ENCODE data around the gene SPTBN1.

DNA sequence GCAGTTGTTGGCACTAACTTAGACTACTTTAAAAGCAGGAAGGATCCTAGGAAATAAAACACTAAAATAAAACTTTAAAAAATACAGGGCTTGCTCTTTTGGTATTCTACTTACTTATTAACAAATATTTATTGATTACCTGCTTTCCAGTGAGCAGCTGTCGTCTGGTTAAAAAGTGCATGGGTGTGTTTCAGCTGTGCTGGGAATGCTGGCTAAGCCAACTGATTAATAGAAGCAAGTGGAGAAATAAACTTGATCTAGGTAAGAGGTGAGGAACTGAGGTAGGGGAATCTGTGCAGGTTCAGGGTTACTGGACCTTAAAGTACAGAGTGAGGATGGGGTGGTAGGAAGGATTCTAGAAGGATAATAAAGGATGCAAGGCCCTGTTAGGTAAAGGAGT is 110.8 kb downstream of the SPTBN1 start:
- TF ChIP-seq CEBPB (IDR thresholded peaks at IDR 0.05) (no peak), TAF1 (IDR thresholded peaks at IDR 0.05; ENCODE audit: low read depth) (no peak), YY1 (IDR thresholded peaks at IDR 0.05; ENCODE audit: low read depth) (no peak), TEAD4 (IDR thresholded peaks at IDR 0.05) (no peak)
- TF ChIP-seq, protein P1, sequence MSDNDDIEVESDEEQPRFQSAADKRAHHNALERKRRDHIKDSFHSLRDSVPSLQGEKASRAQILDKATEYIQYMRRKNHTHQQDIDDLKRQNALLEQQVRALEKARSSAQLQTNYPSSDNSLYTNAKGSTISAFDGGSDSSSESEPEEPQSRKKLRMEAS (IDR thresholded peaks at IDR 0.05) = no peak
- TF ChIP-seq, protein P2, sequence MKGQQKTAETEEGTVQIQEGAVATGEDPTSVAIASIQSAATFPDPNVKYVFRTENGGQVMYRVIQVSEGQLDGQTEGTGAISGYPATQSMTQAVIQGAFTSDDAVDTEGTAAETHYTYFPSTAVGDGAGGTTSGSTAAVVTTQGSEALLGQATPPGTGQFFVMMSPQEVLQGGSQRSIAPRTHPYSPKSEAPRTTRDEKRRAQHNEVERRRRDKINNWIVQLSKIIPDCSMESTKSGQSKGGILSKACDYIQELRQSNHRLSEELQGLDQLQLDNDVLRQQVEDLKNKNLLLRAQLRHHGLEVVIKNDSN (IDR thresholded peaks at IDR 0.05) = no peak
- TF ChIP-seq, protein P3, sequence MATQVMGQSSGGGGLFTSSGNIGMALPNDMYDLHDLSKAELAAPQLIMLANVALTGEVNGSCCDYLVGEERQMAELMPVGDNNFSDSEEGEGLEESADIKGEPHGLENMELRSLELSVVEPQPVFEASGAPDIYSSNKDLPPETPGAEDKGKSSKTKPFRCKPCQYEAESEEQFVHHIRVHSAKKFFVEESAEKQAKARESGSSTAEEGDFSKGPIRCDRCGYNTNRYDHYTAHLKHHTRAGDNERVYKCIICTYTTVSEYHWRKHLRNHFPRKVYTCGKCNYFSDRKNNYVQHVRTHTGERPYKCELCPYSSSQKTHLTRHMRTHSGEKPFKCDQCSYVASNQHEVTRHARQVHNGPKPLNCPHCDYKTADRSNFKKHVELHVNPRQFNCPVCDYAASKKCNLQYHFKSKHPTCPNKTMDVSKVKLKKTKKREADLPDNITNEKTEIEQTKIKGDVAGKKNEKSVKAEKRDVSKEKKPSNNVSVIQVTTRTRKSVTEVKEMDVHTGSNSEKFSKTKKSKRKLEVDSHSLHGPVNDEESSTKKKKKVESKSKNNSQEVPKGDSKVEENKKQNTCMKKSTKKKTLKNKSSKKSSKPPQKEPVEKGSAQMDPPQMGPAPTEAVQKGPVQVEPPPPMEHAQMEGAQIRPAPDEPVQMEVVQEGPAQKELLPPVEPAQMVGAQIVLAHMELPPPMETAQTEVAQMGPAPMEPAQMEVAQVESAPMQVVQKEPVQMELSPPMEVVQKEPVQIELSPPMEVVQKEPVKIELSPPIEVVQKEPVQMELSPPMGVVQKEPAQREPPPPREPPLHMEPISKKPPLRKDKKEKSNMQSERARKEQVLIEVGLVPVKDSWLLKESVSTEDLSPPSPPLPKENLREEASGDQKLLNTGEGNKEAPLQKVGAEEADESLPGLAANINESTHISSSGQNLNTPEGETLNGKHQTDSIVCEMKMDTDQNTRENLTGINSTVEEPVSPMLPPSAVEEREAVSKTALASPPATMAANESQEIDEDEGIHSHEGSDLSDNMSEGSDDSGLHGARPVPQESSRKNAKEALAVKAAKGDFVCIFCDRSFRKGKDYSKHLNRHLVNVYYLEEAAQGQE (IDR thresholded peaks at IDR 0.05; ENCODE audit: low read depth) = no peak
